ENCODE measurements around the gene DNAI1.

DNA sequence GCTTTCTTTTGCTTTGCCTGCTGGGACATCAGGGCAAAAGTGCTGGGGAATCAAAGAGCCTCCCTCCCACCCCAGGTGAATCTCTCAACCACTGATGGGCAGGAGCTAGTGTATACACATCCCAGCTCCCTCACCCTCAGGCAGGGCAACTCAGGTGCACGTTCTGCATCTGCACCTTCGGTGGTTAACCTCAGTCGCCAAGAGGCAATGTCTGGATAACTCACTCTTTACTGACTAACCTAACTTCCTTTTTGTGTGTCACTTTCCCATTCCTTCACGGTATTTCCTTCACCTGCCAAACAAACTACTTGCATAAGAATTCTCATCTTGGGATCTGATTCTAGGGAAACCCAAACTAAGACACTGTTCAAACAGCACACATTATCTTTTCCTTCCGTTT is 104.7 kb downstream of the DNAI1 start:
- TF ChIP-seq POLR2AphosphoS5 (IDR thresholded peaks at IDR 0.05; ENCODE audit: low read depth, low read length) (no peak), TAF1 (IDR thresholded peaks at IDR 0.05; ENCODE audit: borderline replicate concordance, insufficient read depth, low read length) (no peak)
- TF ChIP-seq, protein P1, sequence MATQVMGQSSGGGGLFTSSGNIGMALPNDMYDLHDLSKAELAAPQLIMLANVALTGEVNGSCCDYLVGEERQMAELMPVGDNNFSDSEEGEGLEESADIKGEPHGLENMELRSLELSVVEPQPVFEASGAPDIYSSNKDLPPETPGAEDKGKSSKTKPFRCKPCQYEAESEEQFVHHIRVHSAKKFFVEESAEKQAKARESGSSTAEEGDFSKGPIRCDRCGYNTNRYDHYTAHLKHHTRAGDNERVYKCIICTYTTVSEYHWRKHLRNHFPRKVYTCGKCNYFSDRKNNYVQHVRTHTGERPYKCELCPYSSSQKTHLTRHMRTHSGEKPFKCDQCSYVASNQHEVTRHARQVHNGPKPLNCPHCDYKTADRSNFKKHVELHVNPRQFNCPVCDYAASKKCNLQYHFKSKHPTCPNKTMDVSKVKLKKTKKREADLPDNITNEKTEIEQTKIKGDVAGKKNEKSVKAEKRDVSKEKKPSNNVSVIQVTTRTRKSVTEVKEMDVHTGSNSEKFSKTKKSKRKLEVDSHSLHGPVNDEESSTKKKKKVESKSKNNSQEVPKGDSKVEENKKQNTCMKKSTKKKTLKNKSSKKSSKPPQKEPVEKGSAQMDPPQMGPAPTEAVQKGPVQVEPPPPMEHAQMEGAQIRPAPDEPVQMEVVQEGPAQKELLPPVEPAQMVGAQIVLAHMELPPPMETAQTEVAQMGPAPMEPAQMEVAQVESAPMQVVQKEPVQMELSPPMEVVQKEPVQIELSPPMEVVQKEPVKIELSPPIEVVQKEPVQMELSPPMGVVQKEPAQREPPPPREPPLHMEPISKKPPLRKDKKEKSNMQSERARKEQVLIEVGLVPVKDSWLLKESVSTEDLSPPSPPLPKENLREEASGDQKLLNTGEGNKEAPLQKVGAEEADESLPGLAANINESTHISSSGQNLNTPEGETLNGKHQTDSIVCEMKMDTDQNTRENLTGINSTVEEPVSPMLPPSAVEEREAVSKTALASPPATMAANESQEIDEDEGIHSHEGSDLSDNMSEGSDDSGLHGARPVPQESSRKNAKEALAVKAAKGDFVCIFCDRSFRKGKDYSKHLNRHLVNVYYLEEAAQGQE (IDR thresholded peaks at IDR 0.05; ENCODE audit: insufficient read depth in 1 of 2, low read depth in 2 of 2, low read length in 2 of 2) = no peak

All from PFSK-1 (cell line).